Measurements from ENCODE around the gene FLYWCH1. TPM values are rescaled to one million over a fixed set of nuclear protein-coding genes. Genes with fewer than 3 reads are reported as not detected.

FLYWCH1 gene
- total and polyA plus RNA-seq, 2 of the 8 experiments (the other 6 are each of a cell fraction or from before 2014, with no cell fraction given) = 12.4 to 23.5 TPM

- TF ChIP-seq BRCA1 (IDR thresholded peaks at IDR 0.05; ENCODE audit: low read depth, low read length) (no peak), SIX5 (IDR thresholded peaks at IDR 0.05; ENCODE audit: low read depth, low read length) (no peak)
Observed at GRCh38 chr16:2999929-3000328, 88.2 kb downstream of the FLYWCH1 start (continued).

Data from H1 (cell line).